DMS153 treated with DMSO at 0.1 percent for 48 hours (cell line): ENCODE data around the gene CACNB4.
"Not testable (repeated sequence)": the region's sequence is repeated elsewhere in the genome, so short reads cannot be mapped to it uniquely, and the experiment has no call there.

Experiments
- DNase-seq: peaks from one replicate; lab custom pipeline; 2025; ENCODE audit not compliant: unreplicated experiment; lab: John Stamatoyannopoulos, UW

The CACNB4 gene

DNA sequence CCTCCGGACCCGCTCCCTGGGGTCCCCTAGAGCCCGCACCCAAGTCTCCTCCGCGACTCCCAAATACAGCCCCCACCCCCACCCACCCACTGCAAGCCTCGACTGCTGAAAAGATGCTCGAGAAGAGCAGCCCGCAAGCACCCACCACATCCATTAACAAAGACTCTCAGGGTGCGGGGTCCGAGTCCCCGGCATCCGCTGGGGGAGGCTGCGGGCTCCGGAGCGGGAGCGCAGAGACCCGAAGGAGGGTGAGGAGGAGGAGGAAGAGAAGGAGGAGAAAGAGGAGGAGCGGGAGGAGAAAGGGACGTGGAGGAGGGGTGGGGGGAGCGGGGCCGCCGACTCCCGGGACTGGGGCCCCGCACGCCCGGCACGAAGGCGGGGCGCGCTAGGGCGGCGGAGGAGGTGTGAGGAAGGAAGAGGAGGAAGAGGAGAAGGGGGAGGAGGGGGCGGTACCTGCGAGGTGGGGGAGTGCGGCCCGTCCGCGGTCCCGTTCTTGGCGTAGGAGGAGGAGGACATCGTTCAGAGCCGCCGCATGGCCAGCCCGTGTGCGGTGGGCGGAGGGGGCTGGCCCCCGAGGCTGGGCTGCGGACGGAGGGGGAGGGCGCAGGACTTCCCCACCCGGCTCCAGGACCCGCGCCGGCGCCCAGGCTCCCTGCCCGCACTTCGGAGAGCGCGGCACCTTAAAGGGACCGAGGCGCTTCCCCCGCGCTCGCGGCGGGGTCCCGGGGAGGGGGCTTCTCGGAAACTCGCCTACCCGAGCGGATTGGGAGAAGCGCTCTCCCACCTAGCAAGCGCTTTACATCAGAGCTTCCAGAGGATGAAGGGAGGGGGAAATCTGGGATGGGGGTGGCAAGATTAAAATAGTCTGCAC lies at the start of gene CACNB4:
Gene CACNB4 (minus strand): TSS at position 549 of the 871 bp plus-strand sequence.
- DNase-seq: no peak

DNA sequence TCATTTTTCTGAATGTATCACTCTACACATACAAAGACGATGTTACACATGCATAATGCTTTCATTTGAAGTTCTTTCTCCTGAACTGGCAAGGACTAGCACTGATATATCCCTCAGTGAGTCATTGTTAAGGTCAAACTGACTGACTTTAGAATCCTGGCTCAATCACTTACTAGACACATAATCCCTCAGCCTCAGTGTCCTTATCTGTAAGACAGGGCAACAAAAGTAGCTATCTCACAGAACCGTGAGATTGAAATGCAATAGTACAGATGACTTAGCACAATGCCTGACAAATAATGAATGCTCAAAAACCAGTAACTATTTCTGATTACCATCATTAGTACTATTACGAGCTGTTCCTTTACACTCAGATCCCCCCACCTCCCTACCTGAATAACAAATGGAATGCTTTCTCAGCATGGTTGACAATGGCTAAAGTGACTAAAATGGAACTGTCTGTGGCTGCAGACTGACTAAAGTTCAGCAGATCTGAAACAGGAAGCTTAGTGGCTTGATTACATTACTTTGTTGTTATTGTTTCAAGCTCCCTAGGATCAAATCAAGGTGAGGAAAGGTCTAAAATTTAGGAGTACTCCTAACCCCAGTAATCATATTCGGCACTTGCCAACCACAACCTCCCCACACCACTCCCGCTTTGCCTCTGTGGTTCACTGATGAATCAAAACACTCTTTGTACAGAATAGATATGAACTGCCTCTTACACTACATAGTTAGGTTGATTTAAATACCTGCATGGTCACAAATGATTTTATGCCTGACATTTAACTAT lies 35.8 kb upstream of the CACNB4 start:
- no peak for DNase-seq

DNA sequence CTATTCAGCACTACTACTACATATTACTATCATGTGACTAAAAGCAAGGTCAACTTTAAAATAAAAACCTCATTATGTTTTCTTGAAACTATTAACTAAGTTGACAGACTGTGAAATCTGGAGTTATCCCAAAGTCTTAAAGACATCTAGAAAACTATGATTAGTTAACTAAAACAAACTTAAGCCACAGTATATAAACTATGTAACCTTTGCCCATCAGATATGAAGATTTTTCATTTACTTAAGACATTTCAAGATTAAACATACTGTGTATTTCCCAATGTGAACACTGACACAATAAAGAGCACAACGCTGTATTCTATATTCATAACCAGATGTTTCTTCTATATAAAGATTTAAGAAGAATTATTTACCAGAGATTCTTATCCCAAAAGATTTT lies 33.5 kb upstream of the CACNB4 start:
- no peak for DNase-seq

DNA sequence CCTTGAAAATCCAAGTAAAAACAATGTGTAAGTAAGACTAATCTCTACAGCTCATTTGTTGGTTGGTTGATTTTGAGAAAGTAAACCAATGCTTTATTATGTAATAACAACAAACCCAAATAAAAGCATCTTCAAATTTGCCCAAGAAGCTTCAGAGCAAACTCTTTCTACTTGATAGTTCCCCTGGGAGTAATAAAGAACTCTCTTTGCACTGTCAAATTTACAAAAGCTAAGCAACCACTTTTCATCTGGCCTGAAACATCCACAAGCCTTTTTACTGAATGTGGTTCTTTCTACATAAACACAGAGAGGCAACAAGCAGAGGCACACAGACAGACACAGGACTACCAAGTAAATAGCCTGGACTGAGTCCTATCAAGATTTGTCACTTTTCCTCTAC lies 28.8 kb upstream of the CACNB4 start:
- DNase-seq: no peak

DNA sequence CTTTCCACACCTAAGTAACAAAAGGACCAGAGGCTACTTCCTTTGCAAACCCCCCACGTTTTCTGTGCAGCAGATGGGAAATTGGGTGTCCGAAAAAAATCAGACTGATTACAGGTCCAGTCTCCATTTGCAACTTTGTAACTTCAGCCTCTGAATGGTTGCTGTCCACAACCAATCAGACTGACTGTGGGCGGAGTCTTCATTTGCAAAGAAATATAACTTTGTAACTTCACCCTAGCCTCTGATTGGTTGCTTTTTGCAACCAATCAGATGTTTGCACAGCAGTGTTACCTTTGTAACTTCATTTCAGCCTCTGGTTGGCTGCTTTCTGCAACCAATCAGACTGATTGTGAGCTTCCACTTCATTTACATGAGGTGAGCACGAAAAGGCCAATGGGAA lies 27.8 kb upstream of the CACNB4 start:
- no peak for DNase-seq

DNA sequence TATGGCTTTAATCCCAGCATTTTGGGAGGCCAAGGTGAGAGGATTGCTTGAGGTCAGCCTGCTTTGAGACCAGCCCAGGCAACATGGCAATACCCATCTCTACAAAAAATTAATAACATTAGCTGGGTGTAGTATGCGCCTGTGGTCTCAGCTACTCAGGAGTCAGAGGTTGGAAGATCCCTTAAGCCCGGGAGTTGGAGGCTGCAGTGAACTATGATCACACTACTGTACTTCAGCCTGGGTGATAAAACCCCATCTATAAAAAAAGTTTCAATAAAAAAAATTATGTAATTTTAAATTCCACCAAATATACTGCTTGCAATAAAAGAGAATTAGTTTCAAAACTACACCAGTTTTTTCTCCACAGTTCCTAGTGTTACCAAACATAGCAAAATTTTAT lies 23.3 kb upstream of the CACNB4 start:
- no peak for DNase-seq

DNA sequence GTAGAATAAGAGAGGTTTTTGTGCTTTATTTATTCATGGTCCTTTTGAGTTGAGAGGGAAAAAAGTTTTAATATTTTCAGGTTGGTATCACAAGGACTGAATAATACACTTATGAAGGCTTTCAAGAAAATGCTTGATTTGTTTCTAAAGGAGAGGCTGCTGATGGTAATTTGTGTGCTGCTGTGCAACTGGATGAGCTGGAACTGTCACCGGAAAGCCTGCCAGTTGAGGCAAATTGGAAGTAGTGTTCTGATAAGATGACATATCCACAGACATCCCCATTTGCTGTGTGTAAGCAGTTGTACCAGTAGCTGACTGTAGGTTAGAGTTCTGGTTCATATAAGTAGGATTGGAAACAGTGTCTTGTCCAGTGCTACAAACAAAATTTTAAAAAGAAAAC lies 21.6 kb upstream of the CACNB4 start:
- no peak for DNase-seq

DNA sequence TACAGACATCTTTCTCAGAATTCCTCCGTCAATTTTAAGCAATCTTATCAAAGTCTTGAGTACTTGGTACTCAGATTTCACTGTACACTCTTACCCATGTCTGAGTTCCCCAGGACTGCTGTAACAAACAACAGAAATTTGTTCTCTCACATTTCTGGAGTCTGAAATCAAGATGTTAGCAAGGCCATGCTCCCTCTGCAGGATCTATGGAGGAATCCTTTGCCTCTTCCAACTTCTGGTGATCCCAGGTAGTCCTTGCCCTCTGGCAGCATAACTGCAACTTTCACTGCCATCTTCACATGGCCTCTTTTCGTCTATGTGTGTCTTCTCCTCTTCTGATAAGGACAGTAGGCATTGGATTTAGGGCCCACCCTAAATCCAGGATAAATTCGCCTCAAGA lies 17.1 kb upstream of the CACNB4 start:
- DNase-seq: no peak

DNA sequence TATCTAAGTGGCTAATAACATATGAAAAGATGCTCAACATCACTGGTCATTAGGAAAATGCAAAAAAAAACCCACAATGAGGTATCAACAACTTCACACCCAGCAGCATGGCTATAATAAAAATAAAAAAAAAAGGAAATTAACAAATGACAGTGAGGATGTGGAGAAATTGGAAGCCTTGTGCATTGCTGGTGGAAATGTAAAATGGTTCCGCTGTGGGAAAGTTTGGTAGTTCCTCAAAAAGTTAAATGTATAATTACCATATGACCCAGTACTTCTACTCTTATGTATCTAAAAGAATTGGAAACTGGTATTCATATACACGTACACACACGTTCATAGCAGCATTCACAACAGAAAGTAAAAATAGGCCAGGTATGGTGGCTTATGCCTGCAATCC lies 15.5 kb upstream of the CACNB4 start:
- no peak for DNase-seq

DNA sequence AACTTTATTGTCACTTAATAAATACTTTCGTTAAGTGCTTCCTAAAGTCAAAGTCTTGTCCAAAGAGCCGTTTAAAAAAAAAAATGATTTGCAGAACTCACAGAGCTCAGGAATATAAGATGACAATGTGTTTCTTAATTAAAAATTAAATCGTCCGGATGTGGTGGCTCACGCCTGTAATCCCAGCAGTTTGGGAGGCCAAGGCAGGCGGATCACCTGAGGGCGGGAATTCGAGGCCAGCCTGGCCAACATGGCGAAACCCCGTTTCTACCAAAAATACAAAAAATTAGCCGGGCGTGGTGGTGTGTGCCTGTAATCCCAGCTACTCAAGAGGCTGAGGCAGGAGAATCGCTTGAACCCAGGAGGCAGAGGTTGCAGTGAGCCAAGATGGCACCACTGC lies 8.3 kb upstream of the CACNB4 start:
- not testable (repeated sequence) for DNase-seq

DNA sequence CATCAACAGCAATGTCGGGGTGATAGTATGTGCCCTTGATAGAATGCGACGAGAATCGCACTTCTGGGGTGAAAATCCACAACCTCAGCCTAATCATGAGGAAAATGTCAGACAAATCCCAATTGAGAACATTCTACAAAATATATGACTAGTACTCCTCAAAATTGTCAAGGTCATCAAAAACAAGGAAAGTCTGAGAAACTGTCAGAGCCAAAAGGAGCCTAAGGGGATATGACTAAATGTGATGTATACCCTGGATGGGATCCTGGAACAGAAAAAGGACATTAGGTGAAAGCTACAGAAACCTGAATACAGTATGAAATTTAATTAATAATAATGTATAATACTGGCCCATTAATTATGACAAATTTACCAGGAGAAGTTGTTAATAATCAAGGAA lies 7.6 kb upstream of the CACNB4 start:
- no peak for DNase-seq

DNA sequence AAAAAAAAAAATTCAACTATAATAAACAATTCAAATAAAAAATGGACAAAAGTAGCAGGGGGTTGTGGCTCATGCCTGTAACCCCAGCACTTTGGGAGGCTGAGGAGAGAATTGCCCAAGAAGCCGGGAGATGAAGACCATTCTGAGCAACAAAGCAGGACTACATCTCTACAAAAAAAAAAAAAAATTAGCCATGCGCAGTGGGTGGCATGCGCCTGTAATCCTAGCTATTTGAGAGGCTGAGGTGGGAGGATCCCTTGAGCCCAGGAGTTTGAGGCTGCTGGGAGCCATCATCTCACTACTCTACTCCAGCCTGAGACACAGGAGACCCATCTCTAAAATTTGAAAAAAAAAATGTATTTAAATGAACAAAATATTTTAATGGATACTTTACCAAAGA lies 4.4 kb upstream of the CACNB4 start:
- no peak for DNase-seq

DNA sequence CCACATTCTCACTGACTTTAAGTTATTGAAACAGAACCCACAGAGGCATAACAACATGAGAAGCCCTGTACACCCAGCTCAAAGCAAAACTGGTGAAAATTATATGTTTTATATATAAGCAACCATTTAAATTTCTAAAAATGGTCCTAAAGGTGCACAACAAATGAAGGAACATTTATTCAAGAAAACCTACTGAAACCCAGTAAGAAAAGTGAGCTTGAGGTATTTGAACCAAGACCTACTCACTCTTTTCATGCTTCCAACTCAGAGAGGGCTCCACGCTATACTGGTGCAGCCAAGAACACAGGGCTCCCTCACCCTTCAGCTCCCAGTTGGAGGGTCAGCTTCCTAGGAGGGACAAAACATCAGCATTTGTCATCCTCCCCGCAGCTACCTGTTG lies 2.1 kb upstream of the CACNB4 start:
- DNase-seq: no peak

DNA sequence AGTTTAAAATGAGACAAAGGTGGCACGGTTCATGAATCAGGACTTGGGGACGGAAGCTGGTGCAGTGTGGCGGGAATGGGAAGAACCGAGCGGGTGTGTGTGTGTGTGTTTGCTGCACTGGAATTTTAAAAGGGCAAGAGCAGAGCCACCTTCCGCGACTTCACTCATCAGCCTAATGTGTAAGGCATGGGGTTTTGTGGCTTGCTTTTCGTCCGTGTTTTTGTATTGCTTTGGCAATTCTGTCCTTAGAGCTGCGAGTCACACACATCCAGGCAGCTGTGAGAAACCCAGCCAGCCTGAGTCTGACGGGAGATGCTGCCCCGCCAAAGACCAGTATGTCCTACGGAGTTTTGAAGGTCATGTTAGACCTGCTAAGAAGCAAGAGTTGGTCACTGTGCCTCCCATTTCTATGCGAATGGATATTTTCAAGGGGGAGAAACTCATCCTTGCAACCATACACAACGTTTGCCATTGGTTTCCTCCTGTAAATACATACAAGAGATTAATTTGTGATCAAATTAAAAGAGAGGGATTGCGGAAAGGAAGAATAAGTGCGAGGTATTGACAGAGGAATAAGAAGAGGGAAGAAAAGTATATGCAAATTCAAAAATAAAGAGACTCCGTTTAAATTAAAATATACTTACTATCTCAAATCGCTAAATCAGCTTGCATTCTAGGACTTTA lies 665 bp upstream of the CACNB4 start:
- no peak for DNase-seq

DNA sequence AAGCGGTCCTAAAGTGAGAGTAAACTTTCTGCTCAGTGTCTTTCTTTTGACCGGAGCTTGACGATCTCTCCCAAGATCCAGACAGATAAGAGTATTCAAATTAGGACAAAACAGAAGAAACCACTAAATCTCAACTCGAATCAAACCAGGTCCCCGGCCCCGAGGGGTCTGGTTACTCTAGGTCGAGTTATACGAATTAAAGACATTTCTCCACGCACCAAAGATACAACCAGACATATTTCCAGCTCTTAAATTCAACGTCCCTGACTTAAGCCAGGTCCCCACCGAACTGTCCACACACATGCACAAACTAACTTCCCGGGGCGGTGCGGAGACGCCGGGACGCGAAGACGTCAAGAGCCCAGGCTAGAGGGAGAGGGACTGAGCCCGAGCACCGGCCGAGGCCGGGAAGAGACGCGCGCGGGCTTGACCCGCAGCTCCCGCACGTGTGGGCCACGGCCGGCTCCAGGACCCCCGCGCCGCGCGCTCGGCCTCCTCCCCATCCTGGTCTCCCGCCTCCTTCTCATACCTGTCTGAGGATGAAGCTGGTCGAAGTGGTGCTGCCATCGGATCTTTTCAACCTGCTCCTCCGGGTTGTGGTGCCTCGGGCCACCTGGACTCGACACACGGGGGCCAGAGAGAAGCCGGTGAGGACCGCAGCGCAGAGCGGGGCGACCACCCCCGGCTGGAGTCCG lies 896 bp downstream of the CACNB4 start:
- no peak for DNase-seq

DNA sequence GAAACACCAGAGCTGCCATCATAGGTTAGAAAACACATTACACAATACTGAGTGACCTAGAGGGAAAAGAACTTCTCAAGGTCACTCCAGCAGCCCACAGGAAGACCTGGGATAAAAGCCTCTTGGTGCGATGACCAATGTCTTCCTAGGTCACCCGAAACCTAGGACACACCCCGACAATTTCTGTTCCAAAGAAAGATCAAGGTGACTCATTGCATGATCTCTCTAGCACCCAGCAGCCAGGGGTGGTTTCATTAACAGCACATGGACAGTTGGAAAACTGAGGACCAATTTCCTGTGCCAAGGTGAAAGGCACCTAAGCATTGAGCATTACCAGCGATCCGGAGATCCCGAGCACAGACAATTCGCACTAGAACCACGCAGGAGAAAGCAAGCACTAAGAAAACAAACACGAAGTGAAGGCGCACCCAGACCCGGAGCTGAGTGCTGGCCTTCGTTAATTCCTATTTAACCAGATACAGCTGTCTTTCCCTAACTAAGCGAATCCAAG lies 1.5 kb downstream of the CACNB4 start:
- DNase-seq: no peak

DNA sequence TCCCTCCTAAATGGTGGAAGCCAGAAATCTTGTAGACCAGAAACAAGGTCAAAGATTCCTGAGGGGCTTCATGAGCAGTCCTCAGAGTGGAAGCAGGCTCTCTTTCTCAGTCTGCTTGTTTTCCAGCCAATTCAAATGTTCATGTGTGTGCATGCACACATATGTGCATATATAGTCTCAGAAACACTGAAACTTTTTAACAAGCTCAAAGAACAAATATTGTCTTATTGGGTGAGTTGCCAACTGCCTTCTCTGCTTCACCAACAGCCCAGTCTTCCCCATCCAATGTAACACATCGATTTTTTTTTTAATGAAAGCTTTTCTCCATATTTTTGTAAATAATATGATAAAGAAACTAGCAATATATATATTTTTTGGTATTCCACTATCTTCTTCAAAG lies 3.7 kb downstream of the CACNB4 start:
- no peak for DNase-seq

DNA sequence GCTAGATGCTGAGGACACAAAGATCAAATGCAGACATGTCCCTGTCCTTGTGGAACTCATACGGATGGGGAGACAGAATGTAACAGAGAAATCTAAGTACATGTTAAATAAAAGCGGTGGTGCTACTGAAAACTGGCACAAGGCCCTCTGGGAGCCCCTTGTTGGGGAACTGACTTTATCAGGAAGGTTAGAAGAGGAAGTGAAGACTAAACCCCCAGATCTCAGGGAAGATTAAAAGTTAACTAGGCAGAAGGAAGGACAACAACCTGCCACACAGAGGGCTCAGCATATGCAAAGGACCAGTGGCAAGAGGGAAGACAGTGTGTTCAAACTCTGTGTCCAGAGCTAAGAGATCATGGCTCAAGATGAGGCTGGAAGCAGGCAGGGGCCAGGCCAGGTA lies 4.8 kb downstream of the CACNB4 start:
- no peak for DNase-seq

DNA sequence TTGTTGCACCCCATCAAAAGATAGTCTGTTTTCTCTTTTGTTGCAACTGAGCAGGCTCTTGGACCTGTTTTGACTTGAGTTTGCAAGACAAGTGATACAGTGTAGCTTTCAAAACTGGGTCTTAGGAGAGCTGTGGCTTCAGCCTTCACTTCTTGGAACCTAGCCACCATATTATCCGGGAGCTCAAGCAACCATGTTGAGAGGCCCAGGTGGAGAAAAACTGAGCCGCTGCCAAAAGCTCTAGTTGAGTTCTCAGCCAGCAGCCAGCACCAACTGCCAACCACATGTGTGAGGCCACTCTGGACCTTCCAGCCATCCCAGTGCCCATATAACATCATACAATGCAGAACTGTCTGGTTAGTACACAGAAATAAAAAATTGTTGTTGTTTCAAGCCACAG lies 5.4 kb downstream of the CACNB4 start:
- DNase-seq: no peak

DNA sequence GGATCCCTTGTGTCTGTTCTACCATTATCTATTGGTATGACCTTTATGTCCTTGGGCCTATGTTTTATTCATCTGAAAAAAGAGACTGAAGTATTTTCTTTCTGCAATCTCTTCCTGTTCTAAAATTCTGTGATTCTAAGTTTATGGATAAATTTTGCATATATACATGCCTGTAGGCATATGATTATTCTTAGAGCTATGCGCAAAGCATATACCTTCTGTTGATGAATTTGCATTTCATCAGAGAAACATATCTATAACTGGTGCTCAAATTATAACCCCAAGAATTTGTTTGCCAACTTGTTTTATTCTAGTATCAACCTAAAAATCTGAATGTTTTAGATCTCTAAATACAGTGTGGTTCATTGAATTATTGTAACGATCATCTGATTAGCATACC lies 6.7 kb downstream of the CACNB4 start:
- no peak for DNase-seq

DNA sequence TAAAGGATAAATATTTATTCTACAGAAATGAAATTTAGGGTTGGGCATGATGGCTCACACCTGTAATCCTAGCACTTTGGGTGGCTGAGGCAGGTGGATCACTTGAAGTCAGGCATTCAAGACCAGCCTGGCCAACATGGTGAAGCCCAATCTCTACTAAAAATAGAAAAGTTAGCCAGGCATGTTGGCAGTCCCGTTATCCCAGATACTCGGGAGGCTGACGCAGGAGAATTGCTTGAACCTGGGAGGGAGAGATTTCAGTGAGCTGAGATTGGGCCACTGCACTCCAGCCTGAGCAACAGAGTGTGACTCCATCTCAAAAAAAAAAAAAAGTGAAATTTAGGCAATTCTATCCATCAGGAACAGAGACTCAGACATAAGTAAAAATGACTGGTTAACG lies 8.1 kb downstream of the CACNB4 start:
- DNase-seq: not testable (repeated sequence)
